Neural crest cell (in vitro differentiated cells): ENCODE data around the gene OPHN1. TPM values are rescaled to one million over a fixed set of nuclear protein-coding genes. Genes with fewer than 3 reads are reported as not detected.

Source experiments
- DNase-seq: peaks from one replicate; pipeline ENCODE4 v3.0.0; 2021; ENCODE audit warnings: low read depth, mixed read lengths, low spot score
- H3K27ac Mint-ChIP-seq: one replicate; pipeline ENCODE4 v1.8.0; 2021; ENCODE audit warnings: mild to moderate bottlenecking, mixed read lengths; ENCODE audit not compliant: unreplicated experiment
- H3K27me3 Mint-ChIP-seq: 2 replicates; pipeline ENCODE4 v1.8.0; 2021; ENCODE audit warnings: low read depth, mild to moderate bottlenecking, mixed read lengths
- H3K36me3 Mint-ChIP-seq: 2 replicates; pipeline ENCODE4 v1.8.0; 2021; ENCODE audit warnings: low read depth, mild to moderate bottlenecking, mixed read lengths
- H3K4me1 Mint-ChIP-seq: 2 replicates; pipeline ENCODE4 v1.8.0; 2021; ENCODE audit warnings: mixed read lengths
- H3K4me3 Mint-ChIP-seq: one replicate; pipeline ENCODE4 v1.8.0; 2021; ENCODE audit warnings: mild to moderate bottlenecking, mixed read lengths
- H3K9me3 Mint-ChIP-seq: 2 replicates; pipeline ENCODE4 v1.8.0; 2021; ENCODE audit warnings: mixed read lengths
- CTCF ChIP-seq: fragments of 200-600 bp; sonication (generic); conservative IDR thresholded peaks from 2 replicates; pipeline ENCODE4 v1.5.0; 2021; ENCODE audit warnings: antibody characterized with exemption, mild to moderate bottlenecking
- total RNA-seq: library from RNA; stranded (reverse); gene quantifications from 2 replicates; pipeline ENCODE4 v1.2.1, GENCODE V29; 2021

The OPHN1 gene
- total RNA-seq, 1 donor from 2014 or later = 9.4 TPM

GRCh38 chrX:68299898-68300297 lies 133.4 kb downstream of the OPHN1 start:
- Mint-ChIP-seq H3K36me3 (peaks cover 3% of the 10 kb centered on the region), H3K9me3 (no peaks in the 10 kb centered on the region), H3K27me3 (no peaks in the 10 kb centered on the region), H3K27ac (no peak overlapping the region), H3K4me1 (no peaks in the 10 kb centered on the region), H3K4me3 (no peak overlapping the region)
- TF ChIP-seq CTCF = no peak
- DNase-seq = no peak

GRCh38 chrX:68292471-68292870 lies 140.8 kb downstream of the OPHN1 start:
- H3K27me3 Mint-ChIP-seq = no peaks in the 10 kb centered on the region
- H3K4me1 Mint-ChIP-seq = no peaks in the 10 kb centered on the region
- H3K4me3 Mint-ChIP-seq = no peak overlapping the region
- TF ChIP-seq CTCF = no peak
- H3K9me3 Mint-ChIP-seq = no peaks in the 10 kb centered on the region
- DNase-seq = no peak
- H3K27ac Mint-ChIP-seq = no peak overlapping the region
- H3K36me3 Mint-ChIP-seq = no peaks in the 10 kb centered on the region

- TF ChIP-seq CTCF = no peak
- Mint-ChIP-seq H3K4me1 (no peaks in the 10 kb centered on the region), H3K36me3 (no peaks in the 10 kb centered on the region), H3K27ac (no peak overlapping the region), H3K9me3 (no peaks in the 10 kb centered on the region), H3K4me3 (no peak overlapping the region), H3K27me3 (no peaks in the 10 kb centered on the region)
- DNase-seq = no peak
These were observed 145.2 kb downstream of the OPHN1 start for GRCh38 chrX:68288127-68288526.

- no peak for TF ChIP-seq CTCF
- Mint-ChIP-seq H3K4me1 (no peaks in the 10 kb centered on the region), H3K4me3 (no peak overlapping the region), H3K27ac (no peak overlapping the region), H3K9me3 (no peaks in the 10 kb centered on the region), H3K36me3 (no peaks in the 10 kb centered on the region), H3K27me3 (no peaks in the 10 kb centered on the region)
- no peak for DNase-seq
These were observed 145.9 kb downstream of the OPHN1 start for GRCh38 chrX:68287419-68287818.

- no peaks in the 10 kb centered on the region for H3K9me3 Mint-ChIP-seq
- H3K4me3 Mint-ChIP-seq = no peak overlapping the region
These were observed 146.3 kb downstream of the OPHN1 start for GRCh38 chrX:68286980-68287379.

More at GRCh38 chrX:68286980-68287379, 146.3 kb downstream of the OPHN1 start:
- no peaks in the 10 kb centered on the region for H3K27me3 Mint-ChIP-seq
- no peak overlapping the region for H3K27ac Mint-ChIP-seq
- TF ChIP-seq CTCF = no peak
- no peaks in the 10 kb centered on the region for H3K36me3 Mint-ChIP-seq
- no peak for DNase-seq
- no peaks in the 10 kb centered on the region for H3K4me1 Mint-ChIP-seq
